Measurements from ENCODE around the gene RASD1.
A peak's percentile ranks its signal among the peaks of the same experiment; 100 is the strongest.
"Not testable (repeated sequence)": the region's sequence is repeated elsewhere in the genome, so short reads cannot be mapped to it uniquely, and the experiment has no call there.

Gene RASD1

GRCh38 chr17:17495536-17496188 is 533 bp downstream of the RASD1 start:
- DNase-seq = peak; percentile 25

GRCh38 chr17:17494870-17495535 is 1.2 kb downstream of the RASD1 start:
- DNase-seq = peak; percentile 11

GRCh38 chr17:17494499-17494869 is 1.7 kb downstream of the RASD1 start:
- DNase-seq = no peak

- DNase-seq = no peak
These were observed 2.2 kb downstream of the RASD1 start for GRCh38 chr17:17493986-17494466.

GRCh38 chr17:17493249-17493985 is 2.8 kb downstream of the RASD1 start:
- DNase-seq = no peak

- no peak for DNase-seq
These were observed 3.6 kb downstream of the RASD1 start for GRCh38 chr17:17492571-17492970.

DNA sequence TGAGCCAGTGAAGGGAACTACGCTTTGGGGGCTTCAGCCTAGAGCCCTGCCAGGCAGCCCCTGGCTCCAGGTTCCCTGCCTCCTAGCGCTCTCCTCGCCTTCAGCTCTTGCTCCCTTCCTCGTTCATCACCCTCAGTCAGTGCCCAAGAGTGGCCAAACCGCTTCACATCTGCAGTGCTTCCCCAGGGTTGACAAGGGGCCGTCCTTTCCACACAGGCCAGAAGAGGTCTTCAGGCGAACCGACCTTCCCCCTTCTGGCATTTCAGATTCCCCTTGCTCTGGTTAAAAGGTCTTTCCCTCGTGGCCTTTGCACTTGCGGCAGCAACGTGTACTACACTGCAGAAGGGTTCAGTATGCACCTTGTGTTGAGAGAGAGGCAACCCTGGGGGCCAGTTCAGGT is 4.1 kb downstream of the RASD1 start:
- no peak for DNase-seq

DNA sequence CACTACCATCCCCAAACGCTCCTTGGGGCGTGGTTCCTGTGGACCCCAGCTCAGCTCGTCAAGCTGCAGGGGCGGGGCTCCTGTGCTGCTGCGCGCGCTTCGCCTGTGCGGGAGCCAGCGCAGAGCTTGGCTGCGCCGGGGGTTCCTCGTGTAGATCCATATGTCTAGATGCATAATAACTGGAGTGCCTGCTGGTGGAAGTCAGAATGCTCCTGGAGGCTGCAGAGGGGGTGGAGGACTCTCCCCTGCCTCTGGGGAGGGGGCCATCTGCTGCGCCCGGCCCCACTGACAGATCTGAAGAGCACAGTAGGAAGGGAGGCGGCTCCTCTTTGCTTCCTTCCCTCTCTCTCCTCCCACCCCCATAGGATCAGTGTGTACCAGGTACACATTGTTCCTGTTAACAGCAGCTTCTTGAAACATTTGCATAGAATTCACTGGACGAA is 4.6 kb downstream of the RASD1 start:
- DNase-seq = no peak

DNA sequence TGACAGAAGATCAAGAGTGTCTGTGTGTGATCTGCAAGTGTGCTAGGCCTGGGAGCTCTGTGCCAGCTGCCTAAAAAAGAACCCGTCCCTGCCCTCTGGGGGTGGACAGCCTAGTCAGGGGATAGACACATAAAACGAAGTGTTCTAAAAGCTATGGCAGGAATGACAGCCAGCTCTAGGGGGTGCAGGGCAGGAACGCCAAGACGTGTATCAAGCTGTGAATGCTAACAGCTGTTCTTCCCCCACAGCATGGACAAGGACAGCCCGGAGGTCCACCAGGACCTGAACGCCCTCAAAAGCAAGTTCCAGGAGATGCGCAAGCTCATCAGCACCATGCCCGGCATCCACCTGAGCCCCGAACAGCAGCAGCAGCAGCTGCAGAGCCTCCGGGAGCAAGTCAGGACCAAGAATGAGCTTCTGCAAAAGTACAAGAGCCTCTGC is 5.1 kb downstream of the RASD1 start:
- DNase-seq = no peak

DNA sequence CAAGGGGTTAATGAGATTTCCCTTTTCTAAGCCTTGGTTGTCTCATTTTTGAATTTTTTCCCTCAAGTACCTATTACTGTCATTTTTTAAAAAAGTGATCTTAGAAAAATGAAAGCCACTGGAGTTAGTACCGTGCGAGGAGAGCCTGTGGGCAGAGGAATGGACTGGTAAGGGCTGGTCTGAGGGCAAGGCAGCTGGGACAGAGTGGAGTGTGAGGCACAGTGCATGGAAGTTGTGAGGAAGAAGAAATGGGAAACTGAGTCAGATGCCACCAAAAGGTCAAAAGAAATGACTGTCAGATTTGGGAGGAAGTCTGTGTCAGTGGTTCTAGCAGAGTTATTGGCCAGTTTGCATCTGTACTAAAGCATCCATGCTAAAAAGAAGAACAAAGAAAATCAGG is 8.2 kb downstream of the RASD1 start:
- no peak for DNase-seq

- DNase-seq = not testable (repeated sequence)
These were observed 9.8 kb downstream of the RASD1 start for GRCh38 chr17:17486416-17486815.

DNA sequence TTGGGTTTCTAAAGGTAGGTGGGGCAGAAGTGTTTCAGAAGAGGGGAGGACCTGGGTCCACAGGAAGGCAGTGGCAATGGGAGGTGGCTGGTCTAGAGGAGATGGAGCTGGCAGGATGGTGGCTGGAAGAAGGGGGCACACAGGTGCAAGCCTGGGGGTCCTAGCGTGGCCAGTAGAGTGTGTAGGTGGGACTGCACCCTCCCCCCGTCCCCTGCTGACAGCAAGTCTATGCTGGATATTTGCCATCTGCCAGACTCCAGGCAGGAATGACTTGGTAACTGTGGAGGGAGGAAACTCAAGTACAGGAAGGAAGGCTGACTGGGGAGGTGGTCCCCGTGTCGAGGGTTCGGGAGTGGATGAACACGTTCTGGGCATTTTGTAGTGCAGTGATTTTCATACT is 10.8 kb downstream of the RASD1 start:
- no peak for DNase-seq

DNA sequence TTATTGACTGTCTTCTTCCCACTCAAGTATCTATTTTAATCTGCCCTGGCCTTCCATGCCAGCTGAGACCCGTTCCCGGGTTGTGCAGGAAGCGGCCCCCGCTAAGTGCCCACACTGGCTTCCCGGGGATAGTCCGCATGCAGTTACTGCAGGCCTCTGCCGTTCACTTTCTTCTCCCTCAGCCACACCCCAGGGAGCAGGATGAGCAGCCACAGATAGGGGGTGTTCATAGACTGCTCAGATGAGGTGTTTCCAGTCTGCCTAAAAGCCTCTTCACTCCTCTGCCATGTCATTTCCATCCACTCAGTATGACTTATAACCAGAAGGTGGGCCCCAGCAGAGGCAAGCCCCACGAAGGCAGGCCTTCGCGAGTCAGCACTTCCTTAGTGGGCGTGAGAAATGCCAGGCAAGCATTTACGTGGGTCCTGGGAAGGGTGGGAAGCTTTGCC is 11.7 kb downstream of the RASD1 start:
- DNase-seq = peak; percentile 55

DNA sequence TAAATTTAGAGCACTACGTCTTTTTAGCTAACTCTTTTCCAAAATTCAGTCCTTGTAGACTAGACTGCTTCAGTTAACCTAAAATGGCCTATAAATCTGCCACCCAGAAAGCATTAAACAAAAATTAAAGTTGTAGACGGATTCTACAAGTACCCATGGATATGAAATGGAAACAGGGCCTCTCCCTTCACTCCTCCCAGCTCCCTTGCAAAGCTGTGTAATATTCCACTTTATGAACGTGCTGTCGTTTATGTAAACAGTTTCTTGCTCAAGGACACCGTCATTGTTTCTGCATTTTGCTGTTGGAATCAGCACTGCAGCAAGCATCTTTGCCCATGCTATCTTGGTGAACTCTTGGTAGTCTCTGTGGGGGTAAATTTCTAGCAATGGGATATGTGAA is 14.3 kb downstream of the RASD1 start:
- DNase-seq = no peak

- no peak for DNase-seq
These were observed 15.5 kb downstream of the RASD1 start for GRCh38 chr17:17480593-17481148.

GRCh38 chr17:17479209-17479608 is 17.0 kb downstream of the RASD1 start:
- DNase-seq = no peak

DNA sequence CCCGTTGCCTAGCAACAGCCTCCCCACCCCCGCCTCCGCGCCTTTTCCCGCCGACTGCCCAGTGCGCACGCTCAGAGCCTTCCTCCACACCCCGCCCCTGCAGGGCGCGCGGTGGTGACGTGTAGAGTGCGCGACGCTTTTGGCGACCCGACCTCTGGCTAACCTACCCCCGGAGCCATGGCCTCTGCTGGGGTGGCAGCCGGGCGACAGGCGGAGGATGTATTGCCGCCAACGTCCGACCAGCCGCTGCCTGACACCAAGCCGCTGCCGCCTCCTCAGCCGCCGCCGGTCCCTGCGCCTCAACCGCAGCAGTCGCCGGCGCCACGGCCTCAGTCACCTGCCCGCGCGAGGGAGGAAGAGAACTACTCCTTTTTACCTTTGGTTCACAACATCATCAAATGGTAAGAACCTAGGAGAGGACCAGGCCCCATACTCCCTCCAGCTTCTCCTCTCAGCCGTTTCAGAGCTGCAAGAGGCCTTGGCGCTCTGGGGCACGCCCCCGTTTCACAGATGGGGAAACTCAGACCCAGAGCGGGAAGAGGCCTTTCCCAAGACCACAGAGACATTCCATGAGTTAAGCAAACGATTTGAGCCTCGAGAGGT is 19.2 kb downstream of the RASD1 start, which contains the start of gene MED9:
Gene MED9 (plus strand): TSS at position 136 of the 603 bp plus-strand sequence. CDS start 42 bp downstream, at position 178.
- DNase-seq = peak; percentile 95

GRCh38 chr17:17474341-17474740 is 21.9 kb downstream of the RASD1 start:
- DNase-seq = no peak

GRCh38 chr17:17472333-17472920 is 23.8 kb downstream of the RASD1 start:
- no peak for DNase-seq

DNA sequence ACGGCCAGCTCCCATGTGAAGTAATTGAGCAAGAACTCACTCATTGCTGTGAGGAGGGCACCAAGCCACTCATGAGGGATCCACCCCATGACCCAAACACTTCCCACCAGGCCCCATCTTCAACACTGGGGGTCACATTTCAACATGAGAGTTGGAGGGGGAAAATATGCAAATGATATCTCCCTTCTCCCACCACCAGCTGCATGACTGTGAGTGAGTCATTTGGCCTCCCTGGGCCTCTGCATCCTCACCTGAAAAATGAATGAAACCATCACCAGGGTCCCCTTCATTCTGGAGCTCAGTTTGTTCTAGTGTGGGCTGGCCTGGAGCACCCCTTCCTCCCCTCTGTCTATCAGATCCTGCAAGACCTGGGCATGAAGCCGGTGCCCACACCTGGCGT is 26.2 kb downstream of the RASD1 start:
- DNase-seq = no peak

GRCh38 chr17:17469358-17469757 is 26.8 kb downstream of the RASD1 start:
- DNase-seq = no peak

- DNase-seq = no peak
These were observed 27.8 kb downstream of the RASD1 start for GRCh38 chr17:17468217-17469010.

Data from stimulated activated CD4-positive, alpha-beta T cell treated with anti-CD3 and anti-CD28 coated beads, Interleukin-4, amount 100 ng/mL, for 24 hours (primary cell).